SHP77 treated with DMSO at 0.1 percent for 48 hours (cell line): ENCODE results near the gene DAD1.
"Not testable (repeated sequence)": the region's sequence is repeated elsewhere in the genome, so short reads cannot be mapped to it uniquely, and the experiment has no call there.

ENCODE experiments used
- DNase-seq: peaks from one replicate; lab custom pipeline; 2025; lab: John Stamatoyannopoulos, UW

The DAD1 gene

DNA sequence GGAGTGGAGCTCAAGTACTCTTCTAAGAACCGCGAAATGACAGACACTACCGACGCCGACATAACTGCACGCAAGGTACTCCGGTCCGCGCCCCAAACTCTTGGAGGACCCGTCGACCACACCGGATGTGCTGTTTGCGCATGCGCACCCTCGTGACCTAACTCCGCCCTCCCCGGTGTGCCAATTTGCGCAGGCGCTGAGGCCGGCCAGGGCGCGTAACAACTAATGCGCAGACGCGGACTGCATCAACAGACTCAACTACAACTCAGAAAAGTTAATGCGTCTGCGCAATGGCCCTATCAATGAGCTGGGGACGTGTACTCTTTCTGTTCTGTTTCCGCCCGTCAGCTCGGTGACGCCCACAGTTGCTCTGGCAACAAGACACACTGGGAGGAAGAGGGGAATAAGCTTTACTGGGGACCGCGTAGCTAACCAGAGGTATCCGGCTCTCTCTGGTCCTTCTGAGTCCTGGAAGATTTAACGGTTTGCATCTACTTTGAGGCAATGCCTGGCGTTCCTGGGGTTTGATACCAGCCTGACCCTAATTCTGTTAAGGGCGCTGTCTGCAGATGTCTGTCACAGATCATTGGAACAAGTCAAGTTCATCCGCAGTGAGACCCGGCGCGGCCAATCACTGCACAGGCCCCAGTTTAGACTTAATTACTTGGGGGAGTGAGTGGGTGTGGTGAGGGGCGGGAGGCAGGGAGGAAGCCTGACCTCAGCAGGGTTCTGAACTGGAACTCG lies at the start of gene DAD1:
Gene DAD1, minus strand, starts transcription at position 129 of the 744 bp plus-strand sequence. Its CDS starts 67 bp downstream, at position 62.
- DNase-seq: peak; percentile 99

DNA sequence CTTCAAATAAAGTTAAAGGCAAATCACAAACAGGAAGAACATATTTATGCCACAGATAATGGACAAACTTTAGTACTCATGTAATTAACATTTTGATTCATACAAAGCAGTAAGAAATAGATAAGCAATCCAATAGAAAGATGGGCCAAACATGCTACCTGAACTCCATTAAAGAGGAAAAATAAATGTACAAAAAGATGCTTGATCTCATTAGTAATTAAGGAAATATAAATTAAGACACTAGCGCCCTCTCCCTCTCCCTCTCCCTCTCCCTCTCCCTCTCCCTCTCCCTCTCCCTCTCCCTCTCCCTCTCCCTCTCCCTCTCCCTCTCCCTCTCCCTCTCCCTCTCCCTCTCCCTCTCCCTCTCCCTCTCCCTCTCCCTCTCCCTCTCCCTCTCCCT lies 47.0 kb upstream of the DAD1 start:
- not testable (repeated sequence) for DNase-seq

- DNase-seq: no peak
Measured at GRCh38 chr14:22634233-22634900, 45.3 kb upstream of the DAD1 start.

- no peak for DNase-seq
Measured at GRCh38 chr14:22630486-22630885, 41.5 kb upstream of the DAD1 start.

DNA sequence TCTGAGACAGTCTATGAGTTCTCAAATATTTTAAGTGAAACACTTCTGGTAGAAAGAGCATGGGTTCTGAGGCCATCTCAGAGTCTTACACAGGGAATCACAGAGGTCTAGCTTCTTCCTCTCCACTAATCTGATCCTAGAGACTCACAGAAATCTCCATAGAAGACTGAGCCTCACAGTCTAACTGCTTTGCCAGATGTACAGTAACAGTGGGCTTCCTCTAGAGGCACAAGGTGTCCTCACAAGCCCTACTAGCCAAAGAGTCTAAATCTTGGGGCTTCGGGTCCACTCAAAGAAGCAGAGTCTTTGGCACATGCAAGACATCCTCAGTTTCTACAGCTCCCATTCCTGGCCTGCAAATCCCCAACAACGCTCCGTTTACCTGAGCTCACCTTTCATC lies 41.0 kb upstream of the DAD1 start:
- DNase-seq: no peak

DNA sequence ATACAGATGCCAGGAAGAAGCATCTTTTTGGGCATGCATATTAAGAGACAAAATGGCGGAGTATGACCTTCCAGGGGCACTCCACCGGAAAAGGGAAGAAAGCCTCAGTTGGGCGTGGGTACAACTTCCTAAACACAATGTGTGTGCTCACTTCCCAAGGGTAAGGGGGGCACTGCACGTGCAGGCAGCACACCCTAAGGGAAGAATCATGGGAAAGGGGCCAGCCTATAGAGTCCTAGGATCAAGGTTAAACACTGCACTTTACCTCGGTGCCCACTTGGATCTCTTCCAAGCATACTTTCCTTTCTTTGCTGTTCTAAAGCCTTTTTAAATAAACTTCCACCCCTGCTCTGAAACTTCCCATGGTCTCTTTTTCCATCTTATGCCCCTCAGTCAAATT lies 40.3 kb upstream of the DAD1 start:
- DNase-seq: no peak

GRCh38 chr14:22627506-22628263 lies 38.7 kb upstream of the DAD1 start:
- no peak for DNase-seq

- DNase-seq: no peak
Measured at GRCh38 chr14:22626590-22626989, 37.6 kb upstream of the DAD1 start.

DNA sequence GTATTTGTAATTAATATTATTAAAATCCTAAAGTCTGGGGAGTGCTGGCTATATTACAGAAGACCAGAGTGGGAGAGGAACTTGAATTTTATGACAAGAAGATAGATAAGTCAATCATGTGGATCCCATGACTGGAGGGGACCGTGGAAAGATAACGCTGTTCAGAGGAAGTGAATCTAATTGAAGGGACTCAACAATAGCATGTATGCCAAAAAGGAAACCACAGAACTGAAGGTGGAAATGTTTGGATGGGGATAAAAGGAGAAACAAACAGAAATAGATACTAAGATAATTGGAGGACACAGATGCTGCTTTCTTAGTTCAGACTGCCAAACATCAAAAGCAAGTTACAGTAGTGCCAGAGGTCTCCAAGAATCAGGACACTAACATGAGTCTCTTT lies 34.0 kb upstream of the DAD1 start:
- no peak for DNase-seq

- DNase-seq: no peak
Measured at GRCh38 chr14:22622255-22622654, 33.2 kb upstream of the DAD1 start.

DNA sequence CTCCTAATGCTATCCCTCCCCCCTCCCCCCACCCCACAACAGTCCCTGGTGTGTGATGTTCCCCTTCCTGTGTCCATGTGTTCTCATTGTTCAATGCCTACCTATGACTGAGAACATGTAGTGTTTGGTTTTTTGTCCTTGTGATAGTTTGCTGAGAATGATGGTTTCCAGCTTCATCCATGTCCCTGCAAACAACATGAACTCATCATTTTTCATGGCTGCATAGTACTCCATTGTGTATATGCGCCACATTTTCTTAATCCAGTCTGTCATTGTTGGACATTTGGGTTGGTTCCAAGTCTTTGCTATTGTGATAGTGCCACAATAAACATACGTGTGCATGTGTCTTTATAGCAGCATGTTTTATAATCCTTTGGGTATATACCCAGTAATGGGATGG lies 26.7 kb upstream of the DAD1 start:
- DNase-seq: not testable (repeated sequence)

DNA sequence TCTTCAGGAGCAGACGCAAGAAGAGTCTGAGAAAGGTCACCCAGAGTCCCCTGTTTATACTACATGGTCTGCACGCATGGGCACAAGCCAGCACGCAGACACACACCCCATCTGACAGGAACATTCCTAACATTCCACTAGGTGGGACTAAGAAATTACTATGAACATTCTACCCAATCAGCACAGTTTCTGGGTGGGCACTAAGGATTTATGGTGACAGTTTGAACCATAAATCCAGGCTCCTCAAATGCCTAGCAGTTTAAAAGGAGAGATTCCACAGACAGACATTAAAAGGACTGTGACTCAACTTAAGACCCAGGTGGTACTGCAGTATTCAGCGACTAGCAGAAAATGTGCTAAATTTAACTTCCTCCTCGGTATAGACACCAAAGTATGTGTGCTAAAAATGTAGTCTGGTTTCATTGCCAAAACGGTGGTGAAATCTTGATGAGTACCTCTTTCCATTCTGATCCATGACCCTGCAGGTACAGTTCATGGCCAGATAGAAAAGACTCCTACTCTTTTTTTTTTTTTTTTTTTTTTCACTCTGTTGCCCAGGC lies 25.3 kb upstream of the DAD1 start:
- no peak for DNase-seq

- no peak for DNase-seq
Measured at GRCh38 chr14:22613736-22614239, 24.8 kb upstream of the DAD1 start.

DNA sequence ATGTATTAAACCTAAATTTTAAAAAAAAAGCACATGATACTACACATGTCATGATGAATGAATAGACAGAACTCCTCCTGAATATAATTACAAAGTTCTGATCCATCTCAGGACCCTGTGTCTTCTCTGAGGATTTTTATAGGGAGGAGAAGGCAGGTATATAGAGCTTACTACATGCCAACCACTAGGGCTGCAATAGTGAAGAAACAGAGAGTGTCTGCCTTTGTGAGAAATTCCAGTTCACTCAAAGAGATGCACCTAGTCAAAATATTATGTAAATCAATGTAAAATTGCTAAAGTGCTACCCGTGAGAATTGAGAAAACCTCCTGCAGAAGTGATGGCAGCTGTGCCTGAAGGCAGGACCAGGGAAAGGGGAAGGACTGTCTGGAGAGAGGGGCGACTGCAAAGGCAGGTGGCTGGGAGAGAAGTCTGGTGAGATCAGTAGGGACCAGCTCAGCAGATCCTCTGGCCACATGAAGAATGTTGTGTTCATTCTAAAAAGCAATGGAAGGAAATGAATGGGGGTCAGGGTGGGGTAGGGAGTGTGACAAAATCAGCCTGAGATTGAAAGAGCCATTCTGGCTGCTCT lies 24.2 kb upstream of the DAD1 start:
- no peak for DNase-seq

DNA sequence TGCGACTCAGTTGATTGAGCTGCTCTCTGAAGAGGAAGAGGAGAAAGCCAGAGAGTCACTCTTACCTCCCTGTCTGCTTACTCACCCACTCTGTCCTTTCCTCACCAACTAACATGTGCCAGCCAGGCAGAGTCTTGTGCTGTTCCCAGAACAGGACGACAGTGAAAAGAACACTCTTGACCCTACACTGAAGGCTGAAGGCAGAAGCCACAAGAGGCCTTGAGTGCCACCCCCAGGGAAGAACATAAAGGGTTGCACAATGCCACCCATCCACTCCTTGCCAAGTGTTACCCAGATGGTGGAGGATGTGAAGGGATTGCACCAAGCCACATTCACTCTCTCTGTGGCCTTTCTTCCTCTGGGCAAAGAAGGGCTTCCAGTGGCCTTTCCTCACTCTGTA lies 21.9 kb upstream of the DAD1 start:
- no peak for DNase-seq

DNA sequence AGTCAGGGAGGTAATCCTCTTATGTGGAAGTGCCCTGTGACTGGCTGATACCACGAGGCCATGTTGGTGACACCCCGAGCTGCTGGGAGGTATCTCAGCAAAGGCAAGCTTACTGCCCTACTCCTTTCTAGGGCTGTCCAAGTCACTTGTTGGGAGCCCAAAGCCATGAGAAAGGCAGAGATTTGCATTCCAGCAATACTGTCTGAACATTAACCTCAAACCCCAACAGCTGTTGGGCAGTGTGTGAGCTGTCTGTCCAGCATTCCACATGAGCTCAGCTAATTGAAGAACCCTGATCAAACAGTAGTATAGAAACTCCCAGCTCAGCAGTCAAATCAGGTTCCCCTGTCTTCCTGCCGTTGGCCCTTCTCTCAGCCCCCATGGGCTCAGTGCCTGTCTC lies 18.3 kb upstream of the DAD1 start:
- DNase-seq: no peak

DNA sequence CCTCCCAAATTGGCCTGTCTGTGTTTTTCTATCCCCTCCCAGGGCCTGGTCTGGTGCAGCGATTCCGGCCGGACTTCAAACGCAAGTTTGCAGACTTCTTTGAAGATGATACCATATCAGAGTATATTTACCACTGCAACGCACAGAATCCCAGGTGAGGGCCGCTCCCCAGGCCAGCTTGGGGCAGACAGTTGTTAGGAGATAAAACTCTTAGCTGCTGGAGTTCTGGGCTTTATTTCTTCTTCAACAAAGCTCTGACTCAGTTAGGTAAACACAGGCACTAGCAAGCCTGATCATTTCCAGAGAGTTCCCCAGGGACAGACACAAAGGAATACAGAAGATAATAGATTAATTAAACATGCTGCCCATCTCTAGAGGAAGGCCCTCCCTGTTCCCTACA lies 17.4 kb upstream of the DAD1 start:
- no peak for DNase-seq

GRCh38 chr14:22602862-22603261 lies 13.8 kb upstream of the DAD1 start:
- DNase-seq: no peak

DNA sequence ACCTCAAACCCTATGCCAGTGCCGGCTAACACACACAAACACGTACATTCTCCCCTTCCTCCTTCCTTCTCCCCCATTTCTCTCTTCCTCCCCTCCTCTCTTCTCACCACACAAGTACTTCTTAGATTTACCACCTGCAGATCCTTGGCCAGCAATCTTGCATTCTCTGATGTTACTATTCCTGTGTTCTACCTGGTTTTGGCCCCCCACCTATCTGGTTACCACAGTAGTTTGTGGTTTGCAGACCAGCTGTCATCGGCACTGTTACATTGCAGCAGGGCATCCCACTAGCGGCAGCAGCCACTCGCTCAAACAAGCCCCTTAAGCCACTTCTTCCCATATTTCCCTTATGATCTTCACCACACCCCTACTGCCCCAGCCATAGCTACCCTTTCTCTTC lies 13.0 kb upstream of the DAD1 start:
- DNase-seq: no peak

- DNase-seq: no peak
Measured at GRCh38 chr14:22601456-22601855, 12.4 kb upstream of the DAD1 start.

- no peak for DNase-seq
Measured at GRCh38 chr14:22600027-22600426, 11.0 kb upstream of the DAD1 start.

- no peak for DNase-seq
Measured at GRCh38 chr14:22599349-22599748, 10.3 kb upstream of the DAD1 start.
